Neuron (in vitro differentiated cells): ENCODE results near the gene APOL6.

ENCODE experiments used
- H2AFZ ChIP-seq: one replicate; pipeline ENCODE4 v1.6.1; 2013; ENCODE audit warnings: low read depth, mild to moderate bottlenecking, inconsistent platforms, low read length, moderate library complexity
- H3K27me3 ChIP-seq: one replicate; pipeline ENCODE4 v1.6.1; 2013; ENCODE audit warnings: low read length; ENCODE audit not compliant: insufficient read depth
- H3K36me3 ChIP-seq: one replicate; pipeline ENCODE4 v1.6.1; 2013; ENCODE audit warnings: low read length; ENCODE audit not compliant: insufficient read depth
- H3K4me1 ChIP-seq: one replicate; pipeline ENCODE4 v1.6.1; 2013; ENCODE audit warnings: low read length; ENCODE audit not compliant: insufficient read depth
- H3K4me3 ChIP-seq: 2 replicates; pipeline ENCODE4 v1.5.1; 2013; ENCODE audit warnings: mild to moderate bottlenecking, low read length, moderate library complexity
- H3K9me3 ChIP-seq: one replicate; pipeline ENCODE4 v1.6.1; 2013; ENCODE audit warnings: low read length

Gene APOL6, protein sequence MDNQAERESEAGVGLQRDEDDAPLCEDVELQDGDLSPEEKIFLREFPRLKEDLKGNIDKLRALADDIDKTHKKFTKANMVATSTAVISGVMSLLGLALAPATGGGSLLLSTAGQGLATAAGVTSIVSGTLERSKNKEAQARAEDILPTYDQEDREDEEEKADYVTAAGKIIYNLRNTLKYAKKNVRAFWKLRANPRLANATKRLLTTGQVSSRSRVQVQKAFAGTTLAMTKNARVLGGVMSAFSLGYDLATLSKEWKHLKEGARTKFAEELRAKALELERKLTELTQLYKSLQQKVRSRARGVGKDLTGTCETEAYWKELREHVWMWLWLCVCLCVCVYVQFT

DNA sequence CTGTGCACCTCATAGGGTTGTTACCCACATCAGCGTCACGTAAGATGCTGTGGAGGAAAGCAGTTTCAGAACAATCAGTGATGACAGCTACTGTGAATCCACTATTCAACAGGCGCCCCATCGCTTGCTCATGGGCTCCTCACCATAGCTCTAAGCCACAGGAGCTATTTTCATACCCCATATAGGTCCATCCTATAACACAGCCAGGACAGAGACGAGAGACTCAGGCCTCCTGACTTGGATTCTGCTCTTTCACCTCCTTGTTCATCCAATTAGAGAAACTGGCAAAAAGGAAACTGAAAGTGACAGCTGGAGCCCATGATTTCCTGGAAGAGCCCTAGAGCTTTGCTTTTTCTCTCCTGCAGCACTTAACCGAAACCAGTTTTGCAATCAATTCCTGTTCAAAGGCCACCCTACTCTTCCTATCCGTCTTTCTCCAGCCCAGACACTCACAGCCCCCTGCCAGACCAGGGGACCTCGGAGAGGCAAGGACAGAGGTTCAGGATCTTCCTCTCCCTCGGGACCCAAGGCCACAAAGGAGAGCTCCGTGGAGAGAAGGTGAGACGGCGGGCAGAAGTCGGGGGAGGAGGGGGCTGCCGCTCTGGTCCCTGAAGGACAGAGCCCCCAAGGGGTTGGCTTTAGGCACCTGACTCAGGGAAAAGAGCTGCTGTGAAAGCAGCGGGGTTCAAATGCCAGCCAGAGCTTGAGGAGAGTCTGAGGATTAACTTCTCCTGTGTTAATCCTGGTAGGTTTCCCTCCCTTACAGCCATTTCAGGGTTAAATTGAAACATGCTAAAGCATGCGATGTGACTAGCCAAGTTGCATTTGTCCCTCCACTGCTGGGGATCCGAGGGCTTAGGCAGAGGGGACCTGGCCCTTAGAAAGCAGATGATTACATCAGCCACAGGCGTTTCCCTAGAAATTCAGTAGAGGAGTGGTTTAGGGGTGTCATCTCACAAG lies at the start of gene APOL6:
Gene APOL6 (plus strand): TSS at position 381 of the 960 bp plus-strand sequence. CDS start 7,980 bp downstream, outside the sequence.
- no peak within 1 kb of the TSS for H2AFZ ChIP-seq
- no peak within 1 kb of the TSS for H3K4me3 ChIP-seq
- H3K27me3 ChIP-seq: no peaks in the 10 kb centered on the region
- H3K36me3 ChIP-seq: no peaks in the 10 kb centered on the region
- H3K4me1 ChIP-seq: no peaks in the 10 kb centered on the region
- H3K9me3 ChIP-seq: peaks cover 2% of the 10 kb centered on the region

DNA sequence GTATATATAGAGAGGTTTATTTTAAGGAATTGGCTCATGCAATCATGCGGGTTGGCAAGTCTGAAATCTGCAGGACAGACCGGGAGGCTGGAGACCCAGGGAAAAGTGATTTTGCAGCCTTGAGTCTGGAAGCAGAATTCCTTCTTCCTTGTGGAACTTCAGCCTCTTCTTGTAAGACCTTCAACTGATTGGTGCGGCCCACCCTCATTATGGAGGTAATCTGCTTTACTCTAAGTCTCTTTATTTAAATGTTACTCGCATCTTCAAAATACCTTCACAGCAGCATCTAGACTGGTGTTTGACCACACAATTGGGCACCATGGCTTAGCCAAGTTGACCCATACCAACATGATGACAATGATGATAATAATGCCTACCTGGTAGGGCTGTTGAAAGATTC lies 48.9 kb upstream of the APOL6 start:
- no peak overlapping the region for H3K4me3 ChIP-seq
- H2AFZ ChIP-seq: no peak overlapping the region
- no peaks in the 10 kb centered on the region for H3K4me1 ChIP-seq
- H3K9me3 ChIP-seq: peaks cover 1% of the 10 kb centered on the region
- H3K27me3 ChIP-seq: no peaks in the 10 kb centered on the region
- H3K36me3 ChIP-seq: no peaks in the 10 kb centered on the region

- no peaks in the 10 kb centered on the region for H3K9me3 ChIP-seq
- H3K36me3 ChIP-seq: no peaks in the 10 kb centered on the region
- H3K27me3 ChIP-seq: peaks cover 6% of the 10 kb centered on the region
- no peak overlapping the region for H3K4me3 ChIP-seq
- no peak overlapping the region for H2AFZ ChIP-seq
- no peaks in the 10 kb centered on the region for H3K4me1 ChIP-seq
These were observed 47.8 kb upstream of the APOL6 start for GRCh38 chr22:35600476-35600875.

- Histone ChIP-seq H3K4me3 (no peak overlapping the region), H3K9me3 (no peaks in the 10 kb centered on the region), H3K4me1 (no peaks in the 10 kb centered on the region), H2AFZ (no peak overlapping the region), H3K36me3 (no peaks in the 10 kb centered on the region), H3K27me3 (peaks cover 6% of the 10 kb centered on the region)
These were observed 47.1 kb upstream of the APOL6 start for GRCh38 chr22:35601013-35601580.

GRCh38 chr22:35601743-35602615 lies 46.3 kb upstream of the APOL6 start:
- Histone ChIP-seq H2AFZ (no peak overlapping the region), H3K4me1 (no peaks in the 10 kb centered on the region), H3K27me3 (peaks cover 6% of the 10 kb centered on the region), H3K9me3 (no peaks in the 10 kb centered on the region), H3K4me3 (no peak overlapping the region), H3K36me3 (no peaks in the 10 kb centered on the region)

- Histone ChIP-seq H3K4me1 (no peaks in the 10 kb centered on the region), H3K4me3 (no peak overlapping the region), H3K9me3 (no peaks in the 10 kb centered on the region), H2AFZ (no peak overlapping the region), H3K36me3 (no peaks in the 10 kb centered on the region), H3K27me3 (peaks cover 9% of the 10 kb centered on the region)
These were observed 43.5 kb upstream of the APOL6 start for GRCh38 chr22:35604621-35605368.

- Histone ChIP-seq H3K27me3 (peaks cover 9% of the 10 kb centered on the region), H2AFZ (no peak overlapping the region), H3K4me1 (no peaks in the 10 kb centered on the region), H3K9me3 (no peaks in the 10 kb centered on the region), H3K36me3 (no peaks in the 10 kb centered on the region), H3K4me3 (no peak overlapping the region)
These were observed 42.9 kb upstream of the APOL6 start for GRCh38 chr22:35605369-35605680.

GRCh38 chr22:35605851-35606481 lies 42.3 kb upstream of the APOL6 start:
- Histone ChIP-seq H3K4me3 (no peak overlapping the region), H3K4me1 (no peaks in the 10 kb centered on the region), H3K36me3 (no peaks in the 10 kb centered on the region), H2AFZ (no peak overlapping the region), H3K9me3 (no peaks in the 10 kb centered on the region), H3K27me3 (peaks cover 9% of the 10 kb centered on the region)

DNA sequence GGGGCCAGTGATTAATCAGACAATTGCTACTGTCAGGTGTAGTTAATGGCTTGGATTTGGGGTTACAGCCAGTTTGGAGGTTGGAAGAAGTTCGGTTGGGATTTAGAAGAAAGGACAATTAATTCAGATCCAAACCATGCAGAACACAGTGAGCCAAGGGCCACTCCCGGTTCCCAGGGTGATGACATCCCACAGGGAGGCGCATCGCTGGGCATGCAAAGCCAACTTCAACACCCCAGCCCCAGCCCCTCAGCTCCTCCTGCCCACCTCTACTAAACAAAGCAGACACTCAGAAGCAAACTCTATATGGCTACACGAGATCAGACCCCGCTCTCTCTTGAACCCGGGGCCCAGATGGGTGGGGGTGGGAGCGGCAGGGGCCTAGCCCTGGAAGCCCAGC lies 41.3 kb upstream of the APOL6 start:
- H3K4me1 ChIP-seq: no peaks in the 10 kb centered on the region
- no peaks in the 10 kb centered on the region for H3K36me3 ChIP-seq
- H3K27me3 ChIP-seq: peaks cover 9% of the 10 kb centered on the region
- no peak overlapping the region for H3K4me3 ChIP-seq
- no peak overlapping the region for H2AFZ ChIP-seq
- H3K9me3 ChIP-seq: no peaks in the 10 kb centered on the region

GRCh38 chr22:35608088-35608487 lies 40.2 kb upstream of the APOL6 start:
- no peaks in the 10 kb centered on the region for H3K4me1 ChIP-seq
- no peaks in the 10 kb centered on the region for H3K9me3 ChIP-seq
- H2AFZ ChIP-seq: no peak overlapping the region
- no peaks in the 10 kb centered on the region for H3K36me3 ChIP-seq
- no peak overlapping the region for H3K4me3 ChIP-seq
- H3K27me3 ChIP-seq: peaks cover 9% of the 10 kb centered on the region

GRCh38 chr22:35609261-35609660 lies 39.0 kb upstream of the APOL6 start:
- Histone ChIP-seq H3K9me3 (no peaks in the 10 kb centered on the region), H2AFZ (no peak overlapping the region), H3K27me3 (peaks cover 9% of the 10 kb centered on the region), H3K4me3 (no peak overlapping the region), H3K4me1 (no peaks in the 10 kb centered on the region), H3K36me3 (no peaks in the 10 kb centered on the region)

DNA sequence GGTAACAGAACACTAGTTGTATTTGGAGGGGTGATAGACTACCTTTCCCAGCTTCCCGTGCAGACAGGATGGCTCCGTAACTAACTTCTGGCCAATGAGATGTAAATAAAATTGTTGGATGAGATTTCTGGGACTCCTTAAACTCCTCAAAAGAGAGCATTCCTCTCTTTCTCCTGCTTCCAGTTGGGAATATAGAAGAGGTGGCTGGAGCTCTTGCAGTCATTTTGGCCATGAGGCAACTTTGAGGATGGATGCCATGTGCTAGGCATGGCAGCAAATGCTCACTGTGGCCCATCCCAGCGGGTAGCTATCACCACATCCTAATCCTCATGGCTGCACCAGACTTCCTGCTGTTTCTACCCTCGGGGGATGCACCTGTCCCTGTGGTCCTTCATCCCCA lies 38.5 kb upstream of the APOL6 start:
- no peaks in the 10 kb centered on the region for H3K36me3 ChIP-seq
- peaks cover 9% of the 10 kb centered on the region for H3K27me3 ChIP-seq

More for the DNA sequence above, 38.5 kb upstream of the APOL6 start:
- no peak overlapping the region for H3K4me3 ChIP-seq
- H3K4me1 ChIP-seq: no peaks in the 10 kb centered on the region
- no peak overlapping the region for H2AFZ ChIP-seq
- H3K9me3 ChIP-seq: no peaks in the 10 kb centered on the region
